ENCODE measurements around the gene LDLRAD1.

LDLRAD1 gene

DNA sequence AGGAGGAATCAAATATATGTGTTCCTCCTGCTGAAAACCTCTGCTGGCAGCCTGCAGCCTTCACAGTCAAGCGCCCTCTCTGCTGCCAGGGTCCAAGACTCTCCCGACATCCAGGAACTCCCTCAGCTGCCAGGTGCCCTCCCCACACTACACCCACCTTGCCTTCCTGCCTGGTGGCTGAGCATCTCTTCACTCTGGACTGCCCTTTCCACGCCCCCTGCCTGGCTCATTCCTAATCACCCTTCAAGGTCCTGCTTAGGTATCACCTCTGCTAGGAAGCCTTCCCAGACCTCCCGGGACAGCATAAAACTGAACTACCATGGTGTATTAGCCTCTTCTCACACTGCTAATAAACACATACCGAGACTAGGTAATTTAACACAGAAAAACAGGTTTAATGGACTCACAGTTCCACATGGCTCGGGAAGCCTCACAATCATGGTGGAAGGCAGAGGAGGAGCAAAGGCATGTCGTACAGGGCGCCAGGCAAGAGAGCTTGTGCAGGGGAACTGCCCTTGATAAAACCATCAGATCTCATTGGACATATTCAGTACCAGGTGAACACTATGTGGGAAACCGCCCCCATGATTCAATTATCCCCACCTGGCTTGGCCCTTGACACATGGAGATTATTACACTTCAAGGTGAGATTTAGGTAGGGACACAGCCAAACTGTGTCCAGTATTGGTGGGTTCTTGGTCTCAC, 15.3 kb downstream of the LDLRAD1 start:
- Histone ChIP-seq H3K9me2 (replicated peaks; ENCODE audit: low read depth, low read length) (no peaks in the 10 kb centered on the region), H3F3A (ENCODE audit: low read depth) (no peaks in the 10 kb centered on the region), H3K9me3 (ENCODE audit: insufficient read depth, low read depth, low read length) (no peaks in the 10 kb centered on the region), H3K27me3 (ENCODE audit: insufficient read depth, low read length, poor library complexity, severe bottlenecking) (no peaks in the 10 kb centered on the region), H2AFZ (ENCODE audit: low read length) (no peak overlapping the region), H3K4me2 (ENCODE audit: low read depth, low read length, poor library complexity, severe bottlenecking) (no peak overlapping the region), H4K20me1 (ENCODE audit: insufficient read depth, low read length, poor library complexity, severe bottlenecking) (no peaks in the 10 kb centered on the region), H3K79me2 (ENCODE audit: insufficient read depth, low read length) (no peaks in the 10 kb centered on the region), H3K4me1 (ENCODE audit: insufficient read depth, low read length, poor library complexity, severe bottlenecking) (no peaks in the 10 kb centered on the region), H3K36me3 (ENCODE audit: insufficient read depth, low read length) (no peaks in the 10 kb centered on the region), H3K4me3 (ENCODE audit: low read length, poor library complexity, severe bottlenecking) (no peak overlapping the region), H3K9ac (ENCODE audit: low read depth, low read length, poor library complexity, severe bottlenecking) (no peak overlapping the region)
- TF ChIP-seq EZH2phosphoT487 (IDR thresholded peaks at IDR 0.05; ENCODE audit: borderline replicate concordance) = no peak
- TF ChIP-seq, protein P1, sequence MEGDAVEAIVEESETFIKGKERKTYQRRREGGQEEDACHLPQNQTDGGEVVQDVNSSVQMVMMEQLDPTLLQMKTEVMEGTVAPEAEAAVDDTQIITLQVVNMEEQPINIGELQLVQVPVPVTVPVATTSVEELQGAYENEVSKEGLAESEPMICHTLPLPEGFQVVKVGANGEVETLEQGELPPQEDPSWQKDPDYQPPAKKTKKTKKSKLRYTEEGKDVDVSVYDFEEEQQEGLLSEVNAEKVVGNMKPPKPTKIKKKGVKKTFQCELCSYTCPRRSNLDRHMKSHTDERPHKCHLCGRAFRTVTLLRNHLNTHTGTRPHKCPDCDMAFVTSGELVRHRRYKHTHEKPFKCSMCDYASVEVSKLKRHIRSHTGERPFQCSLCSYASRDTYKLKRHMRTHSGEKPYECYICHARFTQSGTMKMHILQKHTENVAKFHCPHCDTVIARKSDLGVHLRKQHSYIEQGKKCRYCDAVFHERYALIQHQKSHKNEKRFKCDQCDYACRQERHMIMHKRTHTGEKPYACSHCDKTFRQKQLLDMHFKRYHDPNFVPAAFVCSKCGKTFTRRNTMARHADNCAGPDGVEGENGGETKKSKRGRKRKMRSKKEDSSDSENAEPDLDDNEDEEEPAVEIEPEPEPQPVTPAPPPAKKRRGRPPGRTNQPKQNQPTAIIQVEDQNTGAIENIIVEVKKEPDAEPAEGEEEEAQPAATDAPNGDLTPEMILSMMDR (conservative IDR thresholded peaks at IDR 0.05; ENCODE audit: low read length) = no peak

GRCh38 chr1:54001591-54001990, 16.4 kb downstream of the LDLRAD1 start:
- no peaks in the 10 kb centered on the region for H3K9me3 ChIP-seq (ENCODE audit: insufficient read depth, low read depth, low read length)
- H3K79me2 ChIP-seq (ENCODE audit: insufficient read depth, low read length) = no peaks in the 10 kb centered on the region
- no peaks in the 10 kb centered on the region for H3F3A ChIP-seq (ENCODE audit: low read depth)
- H3K36me3 ChIP-seq (ENCODE audit: insufficient read depth, low read length) = no peaks in the 10 kb centered on the region
- no peaks in the 10 kb centered on the region for H4K20me1 ChIP-seq (ENCODE audit: insufficient read depth, low read length, poor library complexity, severe bottlenecking)
- H3K9ac ChIP-seq (ENCODE audit: low read depth, low read length, poor library complexity, severe bottlenecking) = no peak overlapping the region
- no peak overlapping the region for H2AFZ ChIP-seq (ENCODE audit: low read length)
- no peaks in the 10 kb centered on the region for H3K4me1 ChIP-seq (ENCODE audit: insufficient read depth, low read length, poor library complexity, severe bottlenecking)
- TF ChIP-seq EZH2phosphoT487 (IDR thresholded peaks at IDR 0.05; ENCODE audit: borderline replicate concordance) = no peak
- TF ChIP-seq, protein P1 (conservative IDR thresholded peaks at IDR 0.05; ENCODE audit: low read length) = no peak
- no peaks in the 10 kb centered on the region for H3K27me3 ChIP-seq (ENCODE audit: insufficient read depth, low read length, poor library complexity, severe bottlenecking)
- H3K4me2 ChIP-seq (ENCODE audit: low read depth, low read length, poor library complexity, severe bottlenecking) = no peak overlapping the region
- no peaks in the 10 kb centered on the region for H3K9me2 ChIP-seq (replicated peaks; ENCODE audit: low read depth, low read length)
- H3K4me3 ChIP-seq (ENCODE audit: low read length, poor library complexity, severe bottlenecking) = no peak overlapping the region

DNA sequence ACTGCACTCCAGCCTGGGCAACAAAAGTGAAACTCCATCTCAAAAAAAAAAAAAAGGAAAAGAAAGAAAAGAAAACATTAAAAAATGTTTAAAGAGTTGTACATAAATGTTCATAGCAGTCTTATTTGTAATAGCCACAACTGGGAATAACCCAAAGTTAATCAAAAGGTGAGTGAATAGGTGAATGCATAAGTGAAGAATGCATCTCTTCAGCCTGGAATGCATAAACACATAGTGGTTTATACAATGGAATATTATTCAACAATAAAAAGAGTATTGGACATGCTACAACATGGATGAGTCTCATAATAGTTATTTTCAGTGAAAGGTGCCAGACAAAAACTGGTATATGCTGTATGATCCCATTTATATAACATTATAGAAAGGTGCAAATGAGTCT, 18.1 kb downstream of the LDLRAD1 start:
- H4K20me1 ChIP-seq (ENCODE audit: insufficient read depth, low read length, poor library complexity, severe bottlenecking) = no peaks in the 10 kb centered on the region
- H3K36me3 ChIP-seq (ENCODE audit: insufficient read depth, low read length) = no peaks in the 10 kb centered on the region
- no peaks in the 10 kb centered on the region for H3K79me2 ChIP-seq (ENCODE audit: insufficient read depth, low read length)
- no peaks in the 10 kb centered on the region for H3K9me3 ChIP-seq (ENCODE audit: insufficient read depth, low read depth, low read length)
- TF ChIP-seq EZH2phosphoT487 (IDR thresholded peaks at IDR 0.05; ENCODE audit: borderline replicate concordance) = no peak
- TF ChIP-seq, protein P1 (conservative IDR thresholded peaks at IDR 0.05; ENCODE audit: low read length) = no peak
- H3K4me2 ChIP-seq (ENCODE audit: low read depth, low read length, poor library complexity, severe bottlenecking) = no peak overlapping the region
- H3K4me3 ChIP-seq (ENCODE audit: low read length, poor library complexity, severe bottlenecking) = no peak overlapping the region
- H3K9me2 ChIP-seq (replicated peaks; ENCODE audit: low read depth, low read length) = no peaks in the 10 kb centered on the region
- H2AFZ ChIP-seq (ENCODE audit: low read length) = no peak overlapping the region
- no peaks in the 10 kb centered on the region for H3K27me3 ChIP-seq (ENCODE audit: insufficient read depth, low read length, poor library complexity, severe bottlenecking)
- no peak overlapping the region for H3K9ac ChIP-seq (ENCODE audit: low read depth, low read length, poor library complexity, severe bottlenecking)
- no peaks in the 10 kb centered on the region for H3K4me1 ChIP-seq (ENCODE audit: insufficient read depth, low read length, poor library complexity, severe bottlenecking)
- H3F3A ChIP-seq (ENCODE audit: low read depth) = no peaks in the 10 kb centered on the region
